ENCODE results near the gene ZNF555.
"Not testable (repeated sequence)": the region's sequence is repeated elsewhere in the genome, so short reads cannot be mapped to it uniquely, and the experiment has no call there.

Gene ZNF555

GRCh38 chr19:2813235-2814160 lies 27.8 kb upstream of the ZNF555 start:
- H3K9me3 Mint-ChIP-seq = no peaks in the 10 kb centered on the region
- H3K36me3 Mint-ChIP-seq = peaks cover 22% of the 10 kb centered on the region
- peaks cover 5% of the 10 kb centered on the region for H3K4me1 Mint-ChIP-seq
- H3K27ac Mint-ChIP-seq = no peak overlapping the region
- DNase-seq (ENCODE audit: low spot score in 2 of 2) (no peak), ATAC-seq (no peak)
- no peak overlapping the region for H3K4me3 Mint-ChIP-seq

GRCh38 chr19:2814426-2814825 lies 26.8 kb upstream of the ZNF555 start:
- Mint-ChIP-seq H3K4me3 (no peak overlapping the region), H3K9me3 (no peaks in the 10 kb centered on the region), H3K27ac (peak overlapping the region; percentile 20), H3K36me3 (peaks cover 14% of the 10 kb centered on the region), H3K4me1 (peaks cover 5% of the 10 kb centered on the region)
- DNase-seq (ENCODE audit: low spot score in 2 of 2) (no peak), ATAC-seq (no peak)

GRCh38 chr19:2815191-2815614 lies 26.1 kb upstream of the ZNF555 start:
- no peak for ATAC-seq

GRCh38 chr19:2815923-2816322 lies 25.4 kb upstream of the ZNF555 start:
- ATAC-seq (no peak), DNase-seq (ENCODE audit: low spot score in 2 of 2) (no peak)
- Mint-ChIP-seq H3K9me3 (no peaks in the 10 kb centered on the region), H3K4me1 (peaks cover 5% of the 10 kb centered on the region), H3K27ac (no peak overlapping the region), H3K36me3 (peaks cover 16% of the 10 kb centered on the region), H3K4me3 (no peak overlapping the region)

More at GRCh38 chr19:2815191-2815614, 26.1 kb upstream of the ZNF555 start:
- Mint-ChIP-seq H3K4me3 (no peak overlapping the region), H3K4me1 (peaks cover 5% of the 10 kb centered on the region), H3K9me3 (no peaks in the 10 kb centered on the region), H3K27ac (no peak overlapping the region), H3K36me3 (peaks cover 14% of the 10 kb centered on the region)
- DNase-seq (ENCODE audit: low spot score in 2 of 2) = no peak

- peaks cover 12% of the 10 kb centered on the region for H3K36me3 Mint-ChIP-seq
- H3K4me1 Mint-ChIP-seq = peaks cover 5% of the 10 kb centered on the region
- ATAC-seq (no peak), DNase-seq (ENCODE audit: low spot score in 2 of 2) (no peak)
- no peak overlapping the region for H3K4me3 Mint-ChIP-seq
- H3K9me3 Mint-ChIP-seq = no peaks in the 10 kb centered on the region
- H3K27ac Mint-ChIP-seq = no peak overlapping the region
Observed at GRCh38 chr19:2816641-2817040, 24.6 kb upstream of the ZNF555 start.

GRCh38 chr19:2817237-2817829 lies 23.9 kb upstream of the ZNF555 start:
- not testable (repeated sequence) for H3K4me1 Mint-ChIP-seq; DNase-seq (ENCODE audit: low spot score in 2 of 2); ATAC-seq; H3K36me3 Mint-ChIP-seq; H3K9me3 Mint-ChIP-seq; H3K4me3 Mint-ChIP-seq
- peak overlapping the region; percentile 74 for H3K27ac Mint-ChIP-seq

GRCh38 chr19:2819540-2820111 lies 21.6 kb upstream of the ZNF555 start, which contains the start of gene ZNF554:
TSS of gene ZNF554 (plus strand) at chr19:2819868. CDS start at chr19:2820072, 204 bp downstream.
- ATAC-seq (peak; percentile 95), DNase-seq (ENCODE audit: low spot score in 2 of 2) (peak; percentile 99)
- peak within 1 kb of the TSS; percentile 64 for H3K27ac Mint-ChIP-seq

GRCh38 chr19:2820112-2820702 lies 21.1 kb upstream of the ZNF555 start:
- Mint-ChIP-seq H3K4me1 (peaks cover 5% of the 10 kb centered on the region), H3K36me3 (peaks cover 5% of the 10 kb centered on the region), H3K9me3 (no peaks in the 10 kb centered on the region), H3K4me3 (peak overlapping the region; percentile 72), H3K27ac (peak overlapping the region; percentile 64)
- ATAC-seq (peak; percentile 14), DNase-seq (ENCODE audit: low spot score in 2 of 2) (no peak)

More at GRCh38 chr19:2819540-2820111, 21.6 kb upstream of the ZNF555 start, which contains the start of gene ZNF554:
- peaks cover 5% of the 10 kb centered on the region for H3K36me3 Mint-ChIP-seq
- H3K9me3 Mint-ChIP-seq = no peaks in the 10 kb centered on the region
- H3K4me1 Mint-ChIP-seq = peaks cover 5% of the 10 kb centered on the region
- peak within 1 kb of the TSS; percentile 72 for H3K4me3 Mint-ChIP-seq

- Mint-ChIP-seq H3K36me3 (peaks cover 5% of the 10 kb centered on the region), H3K4me1 (no peaks in the 10 kb centered on the region), H3K27ac (peak overlapping the region; percentile 12), H3K4me3 (no peak overlapping the region), H3K9me3 (peaks cover 3% of the 10 kb centered on the region)
- DNase-seq (ENCODE audit: low spot score in 2 of 2) (no peak), ATAC-seq (no peak)
Observed at GRCh38 chr19:2822846-2823245, 18.4 kb upstream of the ZNF555 start.

GRCh38 chr19:2823646-2824045 lies 17.6 kb upstream of the ZNF555 start:
- H3K27ac Mint-ChIP-seq = no peak overlapping the region
- peaks cover 5% of the 10 kb centered on the region for H3K36me3 Mint-ChIP-seq
- no peaks in the 10 kb centered on the region for H3K4me1 Mint-ChIP-seq
- H3K4me3 Mint-ChIP-seq = no peak overlapping the region
- no peak for ATAC-seq
- peaks cover 3% of the 10 kb centered on the region for H3K9me3 Mint-ChIP-seq
- no peak for DNase-seq (ENCODE audit: low spot score in 2 of 2)

- Mint-ChIP-seq H3K36me3 (peaks cover 5% of the 10 kb centered on the region), H3K27ac (no peak overlapping the region), H3K9me3 (peaks cover 3% of the 10 kb centered on the region), H3K4me1 (no peaks in the 10 kb centered on the region), H3K4me3 (no peak overlapping the region)
- ATAC-seq = no peak
- no peak for DNase-seq (ENCODE audit: low spot score in 2 of 2)
Observed at GRCh38 chr19:2824129-2824528, 17.1 kb upstream of the ZNF555 start.

GRCh38 chr19:2827022-2827421 lies 14.3 kb upstream of the ZNF555 start:
- DNase-seq (ENCODE audit: low spot score in 2 of 2) (no peak), ATAC-seq (no peak)
- H3K4me3 Mint-ChIP-seq = no peak overlapping the region
- H3K27ac Mint-ChIP-seq = no peak overlapping the region
- H3K9me3 Mint-ChIP-seq = peaks cover 3% of the 10 kb centered on the region
- H3K4me1 Mint-ChIP-seq = no peaks in the 10 kb centered on the region
- H3K36me3 Mint-ChIP-seq = no peaks in the 10 kb centered on the region

- H3K27ac Mint-ChIP-seq = peak overlapping the region; percentile 27
- no peaks in the 10 kb centered on the region for H3K4me1 Mint-ChIP-seq
- peaks cover 6% of the 10 kb centered on the region for H3K9me3 Mint-ChIP-seq
- H3K36me3 Mint-ChIP-seq = peaks cover 7% of the 10 kb centered on the region
- DNase-seq (ENCODE audit: low spot score in 2 of 2) (no peak), ATAC-seq (no peak)
- H3K4me3 Mint-ChIP-seq = no peak overlapping the region
Observed at GRCh38 chr19:2827840-2828489, 13.3 kb upstream of the ZNF555 start.

- Mint-ChIP-seq H3K27ac (no peak overlapping the region), H3K9me3 (peaks cover 15% of the 10 kb centered on the region), H3K4me3 (no peak overlapping the region), H3K4me1 (no peaks in the 10 kb centered on the region), H3K36me3 (peaks cover 16% of the 10 kb centered on the region)
- ATAC-seq (no peak), DNase-seq (ENCODE audit: low spot score in 2 of 2) (no peak)
Observed at GRCh38 chr19:2834294-2834871, 6.9 kb upstream of the ZNF555 start.

All from stimulated activated effector memory CD8-positive, alpha-beta T cell treated with anti-CD3 and anti-CD28 coated beads, Interleukin-12 subunit alpha, Interleukin-12 subunit beta, amount 100 ng/mL, for 72 hours (primary cell).